GM12875 (cell line): ENCODE data around the gene SLC52A3.

ENCODE experiments used
- H3K4me3 ChIP-seq: one replicate; pipeline ENCODE4 v1.5.1; 2011; ENCODE audit warnings: low read depth, low read length, control low read depth
- CTCF ChIP-seq: IDR thresholded peaks from 2 replicates; pipeline ENCODE4 v1.5.1; 2011; ENCODE audit warnings: low read depth, mild to moderate bottlenecking, control low read depth, inconsistent platforms, low read length, moderate library complexity, borderline replicate concordance; ENCODE audit not compliant: insufficient read depth

The SLC52A3 gene

GRCh38 chr20:719068-719467 lies 49.2 kb downstream of the SLC52A3 start:
- TF ChIP-seq CTCF: no peak
- no peak overlapping the region for H3K4me3 ChIP-seq

- no peak overlapping the region for H3K4me3 ChIP-seq
- TF ChIP-seq CTCF: no peak
These were observed 50.5 kb downstream of the SLC52A3 start for GRCh38 chr20:717832-718231.

- no peak for TF ChIP-seq CTCF
- H3K4me3 ChIP-seq: no peak overlapping the region
These were observed 51.0 kb downstream of the SLC52A3 start for GRCh38 chr20:717271-717670.

- no peak for TF ChIP-seq CTCF
- H3K4me3 ChIP-seq: no peak overlapping the region
These were observed 53.8 kb downstream of the SLC52A3 start for GRCh38 chr20:714453-714852.

- H3K4me3 ChIP-seq: no peak overlapping the region
- no peak for TF ChIP-seq CTCF
These were observed 56.7 kb downstream of the SLC52A3 start for GRCh38 chr20:711576-711975.

- no peak for TF ChIP-seq CTCF
- H3K4me3 ChIP-seq: no peak overlapping the region
These were observed 57.4 kb downstream of the SLC52A3 start for GRCh38 chr20:710780-711450.
